HepG2 (cell line): Measurements from ENCODE around the gene SAE1. TPM values are rescaled to one million over a fixed set of nuclear protein-coding genes. Genes with fewer than 3 reads are reported as not detected.

Experiments used
- ATAC-seq: fragments of 200-7000 bp; cut with Tn5 transposase; 3 replicates; pipeline ENCODE4 v1.9.1; 2020; ENCODE audit warnings: mild to moderate bottlenecking, moderate library complexity
- BruUV-seq: library from RNA; stranded (reverse); fragments of 400-500 nt; replicated peaks from 2 replicates; lab custom pipeline; 2021; lab: Mats Ljungman, UMichigan
- CTCF ChIA-PET: fragments of 300-600 bp; formaldehyde crosslinking; extraction: SDS; loops from one replicate; lab custom pipeline; 2021; ENCODE audit warnings: low total read pairs, inconsistent platforms, low intra/inter-chr PET ratio; lab: Yijun Ruan, JAX
- POLR2A ChIA-PET: fragments of 350-600 bp; sonication (Branson Sonifier 250); formaldehyde crosslinking; loops from one replicate; lab custom pipeline; 2020; ENCODE audit warnings: antibody characterized with exemption, inconsistent platforms; lab: Yijun Ruan, JAX
- DNase-seq: peaks from one replicate; pipeline ENCODE4 v3.0.0-alpha.2; 2015; ENCODE audit warnings: low spot score
- FAIRE-seq: peaks from 3 replicates; lab custom pipeline; 2011; peaks lifted over from hg19 to GRCh38; lab: Jason Lieb, UNC
- H2AFZ ChIP-seq: one replicate; pipeline ENCODE4 v1.6.1; 2011; ENCODE audit warnings: low read length, inconsistent platforms
- H3K27ac ChIP-seq: fragments of 300-600 bp; 3 replicates; pipeline ENCODE4 v1.8.0; 2011; ENCODE audit warnings: mixed run types, mild to moderate bottlenecking, mixed read lengths, low read length, inconsistent platforms; ENCODE audit not compliant: insufficient read depth; ENCODE audit errors: extremely low read length
- H3K27me3 ChIP-seq, 2 experiments: fragments of 200-600 bp in 1 of 2; 2 replicates in 1 of 2; 3 replicates in 1 of 2; pipeline versions ENCODE4 v1.6.0 to v1.8.0; 2011; ENCODE audit warnings: low read length in 2 of 2, mild to moderate bottlenecking in 2 of 2, moderate library complexity in 2 of 2, inconsistent platforms in 1 of 2; ENCODE audit not compliant: insufficient read depth in 2 of 2, control insufficient read depth in 1 of 2
- H3K36me3 ChIP-seq, 2 experiments: fragments of 200-600 bp in 1 of 2; replicated peaks in 1 of 2; 2 replicates in 1 of 2; 3 replicates in 1 of 2; pipeline versions ENCODE4 v1.5.1 to v1.8.0; 2011; ENCODE audit warnings: low read length in 2 of 2, inconsistent platforms in 1 of 2; ENCODE audit not compliant: insufficient read depth in 2 of 2, control insufficient read depth in 1 of 2
- H3K4me1 ChIP-seq: 2 replicates; pipeline ENCODE4 v1.5.1; 2012; ENCODE audit warnings: low read length, inconsistent platforms; ENCODE audit not compliant: insufficient read depth
- H3K4me2 ChIP-seq: 2 replicates; pipeline ENCODE4 v1.6.0; 2011; ENCODE audit warnings: low read depth, low read length, inconsistent platforms
- H3K4me3 ChIP-seq, 3 experiments: fragments of 200-600 bp in 1 of 3; sonication (generic), shearing (Covaris generic) in 1 of 3; replicated peaks in 1 of 3; 2 replicates each; pipeline ENCODE4 v1.5.1; 2011 to 2016; ENCODE audit warnings: low read length in 3 of 3, inconsistent platforms in 2 of 3, low read depth in 2 of 3, mild to moderate bottlenecking in 2 of 3, control low read depth in 1 of 3, mixed read lengths in 1 of 3; ENCODE audit not compliant: insufficient read depth in 1 of 3
- H3K79me2 ChIP-seq: one replicate; pipeline ENCODE4 v1.6.1; 2011; ENCODE audit warnings: low read length, inconsistent platforms; ENCODE audit not compliant: insufficient read depth
- H3K9ac ChIP-seq: 2 replicates; pipeline ENCODE4 v1.6.0; 2011; ENCODE audit warnings: mild to moderate bottlenecking, low read depth, low read length, inconsistent platforms; ENCODE audit not compliant: insufficient read depth
- H3K9me3 ChIP-seq: 2 replicates; pipeline ENCODE4 v1.5.1; 2012; ENCODE audit warnings: mild to moderate bottlenecking, low read length
- H4K20me1 ChIP-seq: 2 replicates; pipeline ENCODE4 v1.6.0; 2011; ENCODE audit warnings: inconsistent platforms, mild to moderate bottlenecking, low read length, moderate library complexity; ENCODE audit not compliant: insufficient read depth
- ATF4 ChIP-seq, 2 experiments: fragments of 450-650 bp in 1 of 2; sonication (generic) in 1 of 2; formaldehyde crosslinking; IDR thresholded peaks; 2 replicates each; pipeline versions ENCODE4 v1.5.0 to v1.8.0; 2020 to 2022; ENCODE audit warnings: mild to moderate bottlenecking in 1 of 2, missing genetic modification reagents in 1 of 2
- CEBPB ChIP-seq: IDR thresholded peaks from 2 replicates; pipeline ENCODE4 v1.6.1; 2011; ENCODE audit warnings: low read depth, low read length, improper control_type of control experiment, borderline replicate concordance
- CREB1 ChIP-seq, 2 experiments: fragments of 450-650 bp in 1 of 2; IDR thresholded peaks; 2 replicates each; pipeline ENCODE4 v1.6.1; 2016 to 2017; ENCODE audit warnings: control low read depth in 1 of 2, mild to moderate bottlenecking in 1 of 2, missing compliant biosample characterization in 1 of 2, missing genetic modification characterization in 1 of 2
- FOSL2 ChIP-seq: sonication (generic); formaldehyde crosslinking; IDR thresholded peaks from 2 replicates; pipeline ENCODE4 v1.4.0; 2020; ENCODE audit warnings: missing genetic modification reagents
- FOXA3 ChIP-seq: IDR thresholded peaks from 2 replicates; pipeline ENCODE4 v1.6.1; 2016; ENCODE audit warnings: missing genetic modification reagents, missing compliant biosample characterization
- GATAD2A ChIP-seq: IDR thresholded peaks from 2 replicates; pipeline ENCODE4 v1.6.1; 2016
- HNRNPL ChIP-seq: fragments of 200-400 bp; formaldehyde crosslinking; IDR thresholded peaks from 2 replicates; pipeline ENCODE4 v1.6.1; 2017; ENCODE audit warnings: mild to moderate bottlenecking, low read depth, low read length
- PATZ1 ChIP-seq: sonication (generic); formaldehyde crosslinking; IDR thresholded peaks from 2 replicates; pipeline ENCODE4 v1.4.0; 2020; ENCODE audit warnings: missing genetic modification reagents
- RARA ChIP-seq: IDR thresholded peaks from 2 replicates; pipeline ENCODE4 v1.6.1; 2016; ENCODE audit warnings: missing genetic modification reagents, missing compliant biosample characterization
- SAP130 ChIP-seq: IDR thresholded peaks from 2 replicates; pipeline ENCODE4 v1.6.1; 2016; ENCODE audit warnings: low read depth
- TBX2 ChIP-seq: sonication (generic); formaldehyde crosslinking; IDR thresholded peaks from 2 replicates; pipeline ENCODE4 v1.5.0; 2020; ENCODE audit warnings: missing genetic modification reagents, mild to moderate bottlenecking, borderline replicate concordance
- TBX3 ChIP-seq: fragments of 450-650 bp; IDR thresholded peaks from 2 replicates; pipeline ENCODE4 v1.6.1; 2017; ENCODE audit warnings: antibody characterized with exemption, mild to moderate bottlenecking, inconsistent platforms, borderline replicate concordance
- ZNF263 ChIP-seq: sonication (generic); formaldehyde crosslinking; IDR thresholded peaks from 2 replicates; pipeline ENCODE4 v1.4.0; 2020; ENCODE audit warnings: missing genetic modification reagents
- ZNF546 ChIP-seq: sonication (generic); formaldehyde crosslinking; conservative IDR thresholded peaks from 2 replicates; pipeline ENCODE4 v1.8.1; 2023; ENCODE audit warnings: mild to moderate bottlenecking, missing genetic modification reagents
- ZNF598 ChIP-seq: sonication (generic); formaldehyde crosslinking; IDR thresholded peaks from 2 replicates; pipeline ENCODE4 v1.5.1; 2020; ENCODE audit warnings: mild to moderate bottlenecking, missing genetic modification reagents, borderline replicate concordance
- ZNF639 ChIP-seq: conservative IDR thresholded peaks from 2 replicates; pipeline ENCODE4 v1.6.1; 2018; ENCODE audit warnings: missing genetic modification reagents
- ZNF770 ChIP-seq: sonication (generic); formaldehyde crosslinking; IDR thresholded peaks from 2 replicates; pipeline ENCODE4 v1.5.0; 2020; ENCODE audit warnings: mild to moderate bottlenecking, missing genetic modification reagents
- ZNF777 ChIP-seq: sonication (generic); formaldehyde crosslinking; IDR thresholded peaks from 2 replicates; pipeline ENCODE4 v1.4.0; 2020; ENCODE audit warnings: missing genetic modification reagents
- WGBS: methylation state at CpG from one replicate; pipeline ENCODE4 v1.1.6; 2017; ENCODE audit warnings: low lambda C conversion rate; 5-methylcytosine and 5-hydroxymethylcytosine counted together
- in situ Hi-C: cut with HindIII; loops from 2 replicates; pipeline ENCODE4 v1.10.0; 2017; ENCODE audit warnings: low pct_unique_long_range_greater_than_20kb; ENCODE audit not compliant: extremely low pct_ligation_motif_present
- intact Hi-C: fragments of 100-400 bp; cut with micrococcal nuclease; formaldehyde crosslinking; loops from one replicate; pipeline ENCODE4 v1.10.0; 2022; ENCODE audit not compliant: unreplicated experiment
- polyA plus RNA-seq, 8 experiments: library from polyadenylated mRNA; depleted of rRNA in 3 of 8; stranded (reverse) in 7 of 8; unstranded in 1 of 8; fragments of >200 nt; fragmentation: Illumina TruSeq in 4 of 8; extraction: Trizol in 4 of 8; gene quantifications; 2 replicates each; pipeline versions ENCODE4 v1.2.1 to v1.2.3, GENCODE V29; 2011 to 2016; ENCODE audit warnings: low read depth in 4 of 8, missing spikeins in 1 of 8, mixed read lengths in 1 of 8; ENCODE audit not compliant: insufficient read depth in 1 of 8
- total RNA-seq, 5 experiments: library from RNA; depleted of rRNA; stranded (reverse); fragments of >200 nt; fragmentation: Illumina TruSeq; extraction: Trizol; gene quantifications; 2 replicates each; pipeline ENCODE4 v1.2.3, GENCODE V29; 2016; ENCODE audit warnings: low read depth in 1 of 5

The SAE1 gene
- total and polyA plus RNA-seq, 2 of the 13 experiments (the other 11 are each of a cell fraction or from before 2014, with no cell fraction given), result 87.6 to 197 TPM

- POLR2A ChIA-PET, result interaction anchor here (2.4 to 5.1 kb wide), 2 partner anchors 25 to 40 kb away, joined by 7 to 19 read pairs; no protein-coding TSS in a partner anchor
- H3K4me1 ChIP-seq, result peaks cover 41% of the 10 kb centered on the region
- H3K27ac ChIP-seq, result no peak overlapping the region
- no TSS peak for BruUV-seq
- no peaks in the 10 kb centered on the region for H4K20me1 ChIP-seq
- DNase-seq (no peak), FAIRE-seq (no peak), ATAC-seq (no peak; the same call in 2 of the 3 replicates)
- no peak overlapping the region; the same call in 1 of the 2 replicates for H3K4me2 ChIP-seq
- no peaks in the 10 kb centered on the region for H3K36me3 ChIP-seq
- H3K79me2 ChIP-seq, result no peaks in the 10 kb centered on the region
- H3K9me3 ChIP-seq, result no peaks in the 10 kb centered on the region
- intact Hi-C loops (no loop called here), in situ Hi-C loops (loop anchor here (10.0 kb wide), 1 partner anchor 96 kb away; no protein-coding TSS in a partner anchor)
- WGBS, result 75% methylated on average over 6 of the region's 6 CpGs
- no peaks in the 10 kb centered on the region for H3K27me3 ChIP-seq
- H3K4me3 ChIP-seq, result no peak overlapping the region
- no peak overlapping the region for H2AFZ ChIP-seq
- no peak overlapping the region for H3K9ac ChIP-seq
- CTCF ChIA-PET, result no interaction called here
- TF ChIP-seq RARA (CRISPR knock-in tag), result peak; percentile 13; the same call in 1 of the 2 replicates
- peak; percentile 28; the same call in 1 of the 2 replicates for TF ChIP-seq TBX2 (CRISPR knock-in tag)
- peak; percentile 18; the same call in 1 of the 2 replicates for TF ChIP-seq GATAD2A (CRISPR knock-in tag)
- peak; percentile 26; the same call in 1 of the 2 replicates for TF ChIP-seq FOXA3
- TF ChIP-seq ZNF777, result no peak
- peak; percentile 84 for TF ChIP-seq FOSL2
- TF ChIP-seq ZNF546, result no peak
- TF ChIP-seq ATF4 (CRISPR knock-in tag; IDR thresholded peaks at IDR 0.05), result peak in 1 of 2 experiments; percentile 80; a peak in 2 of 4 replicates
- TF ChIP-seq SAP130, result peak; percentile 51
- 0 out of 2 replicates have a peak, but pooled peaks have one; percentile 30 for TF ChIP-seq ZNF770 (CRISPR knock-in tag)
- TF ChIP-seq CREB1 (IDR thresholded peaks at IDR 0.05), result 0 out of 2 replicates have a peak, but pooled peaks have one; percentile 10
- TF ChIP-seq CREB1 (CRISPR knock-in tag; IDR thresholded peaks at IDR 0.05), result no peak
- TF ChIP-seq PATZ1 (CRISPR knock-in tag), result 0 out of 2 replicates have a peak, but pooled peaks have one; percentile 12
- peak; percentile 49 for TF ChIP-seq TBX3
- no peak for TF ChIP-seq ZNF639 (CRISPR knock-in tag)
- peak; percentile 58; the same call in 1 of the 2 replicates for TF ChIP-seq CEBPB
- TF ChIP-seq ZNF598, result no peak
- TF ChIP-seq HNRNPL, result no peak
- peak; percentile 25; the same call in 1 of the 2 replicates for TF ChIP-seq ZNF263 (CRISPR knock-in tag)
Observed at GRCh38 chr19:47120470-47121067, 10.1 kb upstream of the SAE1 start.
